HL-60 (cell line): Measurements from ENCODE around the gene KATNB1.

Experiments
- DNase-seq, 2 experiments: peaks; one replicate each; pipeline ENCODE4 v3.0.0-alpha.2; 2010 to 2020; ENCODE audit warnings: low read depth in 1 of 2, low spot score in 1 of 2
- H3K27ac ChIP-seq: fragments of 250-450 bp; sonication (Bioruptor Pico); replicated peaks from 2 replicates; pipeline ENCODE4 v1.5.1; 2020; ENCODE audit warnings: mild to moderate bottlenecking, moderate library complexity
- H3K27me3 ChIP-seq: fragments of 250-450 bp; sonication (Bioruptor Pico); 2 replicates; pipeline ENCODE4 v1.5.1; 2021; ENCODE audit warnings: mild to moderate bottlenecking, moderate library complexity; ENCODE audit not compliant: insufficient read depth, poor library complexity, severe bottlenecking
- H3K4me3 ChIP-seq: replicated peaks from 2 replicates; pipeline ENCODE4 v1.5.1; 2011; ENCODE audit warnings: mild to moderate bottlenecking, control low read depth, low read length; ENCODE audit not compliant: insufficient read depth
- CTCF ChIP-seq: IDR thresholded peaks from one replicate; pipeline ENCODE4 v1.5.1; 2011; ENCODE audit warnings: low read length, control low read depth, inconsistent platforms; ENCODE audit not compliant: insufficient read depth
- GABPA ChIP-seq: IDR thresholded peaks from 2 replicates; pipeline ENCODE4 v1.6.1; 2012; ENCODE audit warnings: low read depth
- POLR2AphosphoS5 ChIP-seq: IDR thresholded peaks from 2 replicates; pipeline ENCODE4 v1.6.1; 2012; ENCODE audit warnings: low read depth
- REST ChIP-seq: IDR thresholded peaks from 2 replicates; pipeline ENCODE4 v1.6.1; 2012; ENCODE audit warnings: low read depth; ENCODE audit not compliant: insufficient replicate concordance
- SPI1 ChIP-seq: IDR thresholded peaks from 2 replicates; pipeline ENCODE4 v1.6.1; 2012; ENCODE audit warnings: low read depth, mild to moderate bottlenecking, borderline replicate concordance

KATNB1 gene

DNA sequence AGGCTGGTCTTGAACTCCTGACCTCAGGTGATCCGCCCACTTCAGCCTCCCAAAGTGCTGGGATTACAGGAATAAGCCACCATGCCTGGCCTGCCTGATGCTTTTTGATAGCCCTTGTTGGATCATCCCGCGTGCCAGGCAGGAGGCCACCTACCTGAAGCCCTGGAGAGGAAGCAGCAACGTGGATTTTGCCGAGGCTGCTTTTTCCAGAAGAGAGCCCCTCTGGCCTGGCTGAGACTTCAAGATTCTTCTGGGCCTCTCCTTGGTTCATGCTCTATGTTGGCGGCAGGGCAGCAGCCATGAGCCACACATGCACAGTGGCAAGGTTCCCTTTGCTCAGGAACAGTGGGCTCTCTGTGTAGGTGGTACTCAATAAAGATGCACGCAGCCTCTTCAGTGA lies 11.5 kb downstream of the KATNB1 start:
- Histone ChIP-seq H3K4me3 (no peak overlapping the region), H3K27me3 (no peaks in the 10 kb centered on the region), H3K27ac (no peak overlapping the region)
- no peak for TF ChIP-seq SPI1
- TF ChIP-seq POLR2AphosphoS5, result no peak
- TF ChIP-seq REST, result no peak
- no peak for TF ChIP-seq CTCF
- no peak for TF ChIP-seq GABPA
- DNase-seq, result no peak

DNA sequence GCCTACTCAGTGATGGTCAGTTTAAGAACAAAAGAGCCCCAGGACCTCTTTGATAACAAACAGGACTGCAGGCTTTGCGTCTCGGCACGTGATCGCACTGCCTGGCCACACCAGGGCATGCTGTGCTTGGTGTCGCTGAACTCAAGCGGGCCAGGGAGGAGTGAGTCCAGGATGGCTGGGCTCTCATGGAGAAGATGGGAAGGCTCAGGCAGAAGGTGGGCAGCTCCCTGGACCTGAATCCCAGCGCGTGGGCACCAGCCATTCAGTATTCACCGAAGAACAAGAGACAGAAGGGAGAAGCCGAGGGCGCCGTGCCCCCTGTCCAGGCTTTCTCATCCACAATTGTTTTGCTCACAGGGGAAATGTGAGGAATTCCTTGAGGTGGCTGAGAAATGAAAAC lies 11.9 kb downstream of the KATNB1 start:
- Histone ChIP-seq H3K27me3 (no peaks in the 10 kb centered on the region), H3K4me3 (no peak overlapping the region), H3K27ac (no peak overlapping the region)
- no peak for DNase-seq
- no peak for TF ChIP-seq GABPA
- no peak for TF ChIP-seq CTCF
- TF ChIP-seq REST, result no peak
- TF ChIP-seq SPI1, result no peak
- no peak for TF ChIP-seq POLR2AphosphoS5

GRCh38 chr16:57747996-57748395 lies 12.4 kb downstream of the KATNB1 start:
- H3K27ac ChIP-seq, result no peak overlapping the region
- no peak for TF ChIP-seq REST
- TF ChIP-seq GABPA, result no peak
- TF ChIP-seq POLR2AphosphoS5, result no peak
- TF ChIP-seq SPI1, result no peak
- no peak for TF ChIP-seq CTCF
- H3K27me3 ChIP-seq, result no peaks in the 10 kb centered on the region
- H3K4me3 ChIP-seq, result no peak overlapping the region
- DNase-seq, result no peak
